ENCODE data around the gene ADAMTS2.

DNA sequence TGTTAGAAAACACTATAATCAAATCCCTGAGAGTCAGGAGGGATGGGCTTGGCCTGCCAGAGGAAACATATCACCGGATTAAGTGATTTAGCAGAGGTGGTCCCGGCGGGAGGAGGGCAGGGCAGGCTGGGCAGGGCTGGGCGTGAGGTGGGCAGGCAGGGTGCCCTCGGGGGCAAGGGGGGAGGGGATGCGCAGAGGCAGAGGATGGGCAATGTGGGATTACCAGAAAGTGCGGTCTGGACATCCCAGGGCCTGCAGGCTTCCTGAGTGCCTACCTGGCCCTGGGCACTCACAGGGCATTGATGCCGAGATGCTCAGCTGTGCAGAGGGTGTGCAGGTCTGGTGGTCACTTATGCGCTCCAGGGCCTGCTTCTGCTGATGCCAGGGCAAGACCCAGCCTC lies 115.2 kb downstream of the ADAMTS2 start:
- TF ChIP-seq, protein P1, sequence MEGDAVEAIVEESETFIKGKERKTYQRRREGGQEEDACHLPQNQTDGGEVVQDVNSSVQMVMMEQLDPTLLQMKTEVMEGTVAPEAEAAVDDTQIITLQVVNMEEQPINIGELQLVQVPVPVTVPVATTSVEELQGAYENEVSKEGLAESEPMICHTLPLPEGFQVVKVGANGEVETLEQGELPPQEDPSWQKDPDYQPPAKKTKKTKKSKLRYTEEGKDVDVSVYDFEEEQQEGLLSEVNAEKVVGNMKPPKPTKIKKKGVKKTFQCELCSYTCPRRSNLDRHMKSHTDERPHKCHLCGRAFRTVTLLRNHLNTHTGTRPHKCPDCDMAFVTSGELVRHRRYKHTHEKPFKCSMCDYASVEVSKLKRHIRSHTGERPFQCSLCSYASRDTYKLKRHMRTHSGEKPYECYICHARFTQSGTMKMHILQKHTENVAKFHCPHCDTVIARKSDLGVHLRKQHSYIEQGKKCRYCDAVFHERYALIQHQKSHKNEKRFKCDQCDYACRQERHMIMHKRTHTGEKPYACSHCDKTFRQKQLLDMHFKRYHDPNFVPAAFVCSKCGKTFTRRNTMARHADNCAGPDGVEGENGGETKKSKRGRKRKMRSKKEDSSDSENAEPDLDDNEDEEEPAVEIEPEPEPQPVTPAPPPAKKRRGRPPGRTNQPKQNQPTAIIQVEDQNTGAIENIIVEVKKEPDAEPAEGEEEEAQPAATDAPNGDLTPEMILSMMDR (IDR thresholded peaks at IDR 0.05) = no peak
- TF ChIP-seq POLR2A (IDR thresholded peaks at IDR 0.05) = no peak
